H1 (cell line): ENCODE data around the gene CXCR1. TPM values are rescaled to one million over a fixed set of nuclear protein-coding genes. Genes with fewer than 3 reads are reported as not detected.

Experiments used
- CTCF ChIA-PET: fragments of 300-600 bp; sonication (Branson Sonifier 250); formaldehyde crosslinking; loops from one replicate; lab custom pipeline; 2021; ENCODE audit not compliant: partially characterized antibody; lab: Charles Lee
- POLR2A ChIA-PET: fragments of 300-600 bp; sonication (Branson Sonifier 250); formaldehyde crosslinking; loops from one replicate; lab custom pipeline; 2021; ENCODE audit warnings: inconsistent platforms; ENCODE audit not compliant: partially characterized antibody; lab: Charles Lee
- DNase-seq, 2 experiments: peaks; one replicate each; pipeline versions ENCODE4 v3.0.0 to v3.0.0-alpha.2; 2010 to 2022; ENCODE audit warnings: low spot score in 2 of 2, low read depth in 1 of 2, mixed read lengths in 1 of 2
- FAIRE-seq: peaks from 2 replicates; lab custom pipeline; 2011; peaks lifted over from hg19 to GRCh38; lab: Jason Lieb, UNC
- H2AFZ ChIP-seq: 2 replicates; pipeline ENCODE4 v1.8.1; 2012; ENCODE audit warnings: low read length, inconsistent platforms
- H2AK5ac ChIP-seq: 2 replicates; pipeline ENCODE4 v1.6.1; 2013; ENCODE audit warnings: low read depth, low read length
- H2BK120ac ChIP-seq: replicated peaks from 2 replicates; pipeline ENCODE3; 2013; ENCODE audit warnings: low read depth, low read length, inconsistent platforms
- H2BK12ac ChIP-seq: 2 replicates; pipeline ENCODE4 v1.6.1; 2013; ENCODE audit warnings: low read depth, low read length
- H2BK15ac ChIP-seq: 2 replicates; pipeline ENCODE4 v1.6.1; 2013; ENCODE audit warnings: low read length
- H2BK20ac ChIP-seq: 2 replicates; pipeline ENCODE4 v1.6.1; 2013; ENCODE audit warnings: low read length
- H2BK5ac ChIP-seq: 2 replicates; pipeline ENCODE4 v1.6.1; 2013; ENCODE audit warnings: low read depth, low read length
- H3K14ac ChIP-seq: 2 replicates; pipeline ENCODE4 v1.6.1; 2013; ENCODE audit warnings: inconsistent platforms; ENCODE audit not compliant: insufficient read length
- H3K18ac ChIP-seq: 2 replicates; pipeline ENCODE4 v1.6.1; 2013; ENCODE audit warnings: low read length; ENCODE audit errors: extremely low read depth
- H3K23ac ChIP-seq: 2 replicates; pipeline ENCODE4 v1.6.1; 2013; ENCODE audit warnings: inconsistent platforms; ENCODE audit not compliant: insufficient read length
- H3K23me2 ChIP-seq: 2 replicates; pipeline ENCODE4 v1.6.1; 2013; ENCODE audit warnings: low read depth, low read length
- H3K27ac ChIP-seq: 2 replicates; pipeline ENCODE4 v1.6.1; 2011; ENCODE audit warnings: low read depth, low read length, inconsistent platforms
- H3K27me3 ChIP-seq, 4 experiments: replicated peaks in 1 of 4; 1 replicate in 1 of 4; 2 replicates in 3 of 4; pipeline versions ENCODE4 v1.6.1 to v1.8.1; 2011 to 2013; ENCODE audit warnings: low read length in 3 of 4, mild to moderate bottlenecking in 3 of 4, inconsistent platforms in 2 of 4, mixed read lengths in 2 of 4, moderate library complexity in 1 of 4; ENCODE audit not compliant: control insufficient read depth in 3 of 4, insufficient read depth in 3 of 4; ENCODE audit errors: extremely low read depth in 1 of 4
- H3K36me3 ChIP-seq, 4 experiments: 2 replicates each; pipeline versions ENCODE4 v1.6.1 to v1.8.1; 2011 to 2013; ENCODE audit warnings: mild to moderate bottlenecking in 4 of 4, low read length in 3 of 4, moderate library complexity in 2 of 4, control low read depth in 1 of 4, inconsistent platforms in 1 of 4; ENCODE audit not compliant: insufficient read depth in 4 of 4, control insufficient read depth in 2 of 4
- H3K4ac ChIP-seq: replicated peaks from 2 replicates; pipeline ENCODE3; 2013; ENCODE audit warnings: low read length, low read depth, mixed read lengths, inconsistent platforms; ENCODE audit not compliant: insufficient read length
- H3K4me1 ChIP-seq, 4 experiments: replicated peaks in 1 of 4; 1 replicate in 1 of 4; 2 replicates in 3 of 4; pipeline versions ENCODE4 v1.6.1 to v1.8.1; 2011 to 2013; ENCODE audit warnings: low read length in 3 of 4, inconsistent platforms in 2 of 4, mixed read lengths in 1 of 4; ENCODE audit not compliant: insufficient read depth in 4 of 4, control insufficient read depth in 3 of 4
- H3K4me2 ChIP-seq, 2 experiments: 2 replicates each; pipeline versions ENCODE4 v1.6.1 to v1.8.1; 2011 to 2013; ENCODE audit warnings: low read depth in 2 of 2, low read length in 2 of 2, control low read depth in 1 of 2, inconsistent platforms in 1 of 2, mild to moderate bottlenecking in 1 of 2; ENCODE audit not compliant: insufficient read depth in 1 of 2
- H3K4me3 ChIP-seq, 4 experiments: fragments of 200-600, 300-600 bp in 1 of 4; sonication (generic), shearing (Covaris generic), sonication (Bioruptor Twin) in 1 of 4; 2 replicates each; pipeline versions ENCODE4 v1.5.1 to v1.8.1; 2011 to 2016; ENCODE audit warnings: low read length in 4 of 4, low read depth in 3 of 4, control low read depth in 2 of 4, inconsistent platforms in 2 of 4, mild to moderate bottlenecking in 2 of 4, mixed read lengths in 1 of 4, moderate library complexity in 1 of 4; ENCODE audit not compliant: insufficient read depth in 2 of 4; ENCODE audit errors: extremely low read depth in 1 of 4
- H3K56ac ChIP-seq: replicated peaks from 2 replicates; pipeline ENCODE3; 2013; ENCODE audit warnings: low read depth, mild to moderate bottlenecking, mixed read lengths, low read length, inconsistent platforms; ENCODE audit not compliant: insufficient read length
- H3K79me1 ChIP-seq: 2 replicates; pipeline ENCODE4 v1.6.1; 2013; ENCODE audit warnings: low read depth, low read length, control low read depth
- H3K79me2 ChIP-seq, 2 experiments: 2 replicates each; pipeline versions ENCODE4 v1.6.1 to v1.8.1; 2012 to 2013; ENCODE audit warnings: low read length in 2 of 2, mild to moderate bottlenecking in 2 of 2, inconsistent platforms in 1 of 2; ENCODE audit not compliant: insufficient read depth in 2 of 2, control insufficient read depth in 1 of 2
- H3K9ac ChIP-seq, 4 experiments: replicated peaks in 1 of 4; 1 replicate in 1 of 4; 2 replicates in 3 of 4; pipeline versions ENCODE4 v1.6.1 to v1.8.1; 2011 to 2013; ENCODE audit warnings: low read depth in 3 of 4, low read length in 3 of 4, control low read depth in 2 of 4, mild to moderate bottlenecking in 2 of 4, moderate library complexity in 2 of 4, inconsistent platforms in 1 of 4; ENCODE audit errors: extremely low read depth in 1 of 4
- H3K9me3 ChIP-seq, 2 experiments: 2 replicates each; pipeline versions ENCODE4 v1.6.1 to v1.8.1; 2012 to 2013; ENCODE audit warnings: mild to moderate bottlenecking in 2 of 2, moderate library complexity in 2 of 2, control low read depth in 1 of 2, inconsistent platforms in 1 of 2, low read depth in 1 of 2, low read length in 1 of 2, mixed read lengths in 1 of 2; ENCODE audit not compliant: insufficient read depth in 2 of 2
- H4K20me1 ChIP-seq, 2 experiments: replicated peaks in 1 of 2; 2 replicates each; pipeline versions ENCODE3 to v1.8.1; 2011 to 2013; ENCODE audit warnings: inconsistent platforms in 2 of 2, low read length in 2 of 2, mild to moderate bottlenecking in 1 of 2; ENCODE audit not compliant: insufficient read depth in 2 of 2, control insufficient read depth in 1 of 2
- H4K5ac ChIP-seq: 2 replicates; pipeline ENCODE4 v1.6.1; 2013; ENCODE audit warnings: low read length, low read depth, mixed read lengths, inconsistent platforms; ENCODE audit not compliant: insufficient read length
- H4K8ac ChIP-seq: 2 replicates; pipeline ENCODE4 v1.8.0; 2013; ENCODE audit warnings: mild to moderate bottlenecking, moderate library complexity, low read length, inconsistent platforms; ENCODE audit not compliant: insufficient read depth; ENCODE audit errors: extremely low read depth
- H4K91ac ChIP-seq: replicated peaks from 2 replicates; pipeline ENCODE3; 2013; ENCODE audit warnings: low read length, mixed read lengths, inconsistent platforms; ENCODE audit not compliant: insufficient read length
- BACH1 ChIP-seq: IDR thresholded peaks from 2 replicates; pipeline ENCODE4 v1.6.1; 2012; ENCODE audit warnings: low read length, improper control_type of control experiment
- MAFK ChIP-seq: IDR thresholded peaks from 2 replicates; pipeline ENCODE4 v1.6.1; 2012; ENCODE audit warnings: low read depth, mild to moderate bottlenecking, improper control_type of control experiment, low read length
- RAD21 ChIP-seq, 2 experiments: IDR thresholded peaks in 1 of 2; conservative IDR thresholded peaks in 1 of 2; 2 replicates each; pipeline ENCODE4 v1.6.1; 2011; ENCODE audit warnings: low read depth in 2 of 2, low read length in 2 of 2, improper control_type of control experiment in 1 of 2, inconsistent platforms in 1 of 2, mild to moderate bottlenecking in 1 of 2, moderate library complexity in 1 of 2
- WGBS, 2 experiments: shearing (Covaris generic) in 1 of 2; methylation state at CpG; one replicate each; pipeline versions ENCODE4 v1.1.6 to v1.1.7; 2013 to 2015; ENCODE audit warnings: low lambda C conversion rate in 2 of 2, mixed read lengths in 2 of 2, inconsistent platforms in 1 of 2, low coverage in 1 of 2, missing lambda C conversion rate in 1 of 2; ENCODE audit not compliant: insufficient replicate concordance in 2 of 2, insufficient coverage in 1 of 2, insufficient read length in 1 of 2; ENCODE audit errors: extremely low coverage in 1 of 2, missing lambda C conversion rate in 1 of 2; 5-methylcytosine and 5-hydroxymethylcytosine counted together
- polyA plus RNA-seq, 7 experiments: library from polyadenylated mRNA; depleted of rRNA in 3 of 7; stranded (reverse) in 5 of 7; unstranded in 2 of 7; fragments of >200 nt in 5 of 7; fragments of 200-250 nt in 2 of 7; gene quantifications; 1 replicate in 5 of 7; 2 replicates in 1 of 7; 4 replicates in 1 of 7; pipeline versions ENCODE4 v1.2.1 to v1.2.3, GENCODE V29; 2011 to 2013; ENCODE audit warnings: missing spikeins in 2 of 7, mixed read lengths in 2 of 7
- total RNA-seq: library from RNA; stranded (reverse); fragmentation: NEBNext Ultra II Directional; extraction: Animal tissue kit (Norgen Biotek cat#: 25700); gene quantifications from 2 replicates; pipeline ENCODE4 v1.2.1, GENCODE V29; 2021

The CXCR1 gene
- total and polyA plus RNA-seq, 2 of the 8 experiments (the other 6 are each of a cell fraction or from before 2014, with no cell fraction given) = not detected

DNA sequence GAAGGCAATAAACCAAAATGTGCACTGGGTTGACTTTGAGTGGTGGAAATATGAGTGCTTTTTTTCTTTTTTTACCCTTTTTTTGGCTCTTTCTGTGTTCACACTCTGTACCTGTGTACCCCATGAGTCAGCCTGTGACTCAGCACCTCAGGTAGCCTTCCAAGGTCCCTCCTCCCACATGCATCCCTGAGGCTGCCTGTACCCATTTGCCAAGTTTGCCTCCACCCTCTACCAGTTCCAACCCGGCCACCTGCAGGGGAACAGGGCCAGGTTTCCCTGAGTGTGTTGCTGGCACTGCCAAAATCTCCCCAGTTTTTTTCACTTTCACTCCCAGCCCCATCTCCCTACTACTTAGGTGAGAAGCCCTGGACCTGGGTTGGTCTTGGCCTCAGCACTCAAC is 14.0 kb downstream of the CXCR1 start:
- Histone ChIP-seq H3K4me2 (no peak overlapping the region), H3K9me3 (no peaks in the 10 kb centered on the region), H2BK5ac (no peak overlapping the region), H3K23me2 (no peaks in the 10 kb centered on the region; the same call in 1 of the 2 replicates), H3K4me1 (no peaks in the 10 kb centered on the region; a peak in 2 of 7 replicates), H3K27me3 (no peaks in the 10 kb centered on the region), H3K79me1 (no peaks in the 10 kb centered on the region), H4K8ac (peak overlapping the region; percentile 65; the same call in 1 of the 2 replicates), H3K4me3 (no peak overlapping the region), H3K9ac (no peak overlapping the region), H2BK20ac (no peak overlapping the region), H4K91ac (no peak overlapping the region), H3K4ac (no peak overlapping the region), H3K14ac (no peak overlapping the region), H4K20me1 (no peaks in the 10 kb centered on the region), H2AFZ (0 out of 2 replicates have a peak overlapping the region, but pooled peaks have one; percentile 53), H2BK15ac (no peak overlapping the region), H2BK12ac (no peak overlapping the region), H3K23ac (no peak overlapping the region), H3K18ac (no peak overlapping the region), H2BK120ac (no peak overlapping the region), H3K27ac (no peak overlapping the region), H3K79me2 (no peaks in the 10 kb centered on the region), H3K36me3 (no peaks in the 10 kb centered on the region), H3K56ac (no peak overlapping the region), H4K5ac (no peak overlapping the region), H2AK5ac (no peak overlapping the region)
- DNase-seq (no peak), FAIRE-seq (no peak)
- WGBS, 2 experiments = 92% methylated on average over 1 of the region's 1 CpG; no CpG with 5 or more reads in 1 of the 2 experiments
- ChIA-PET CTCF (interaction anchor here (0.7 to 1.8 kb wide), 4 partner anchors 14 to 1007 kb away, joined by 3 to 6 read pairs (median 4); partner anchors contain the start of gene CXCR1), POLR2A (interaction anchor here (0.6 kb wide), 1 partner anchor 23 kb away, joined by 3 read pairs; no protein-coding TSS in a partner anchor)
- peak; percentile 65; the same call in 1 of the 2 replicates for TF ChIP-seq BACH1
- TF ChIP-seq MAFK = peak; percentile 34; the same call in 1 of the 2 replicates
- TF ChIP-seq RAD21 (IDR thresholded peaks at IDR 0.05 in 1 of 2, conservative IDR thresholded peaks at IDR 0.05 in 1 of 2; ENCODE audit: low read depth in 2 of 2, low read length in 2 of 2) = no peak
